Measurements from ENCODE around the gene GUCA2B. TPM values are rescaled to one million over a fixed set of nuclear protein-coding genes. Genes with fewer than 3 reads are reported as not detected.

Gene GUCA2B
- total RNA-seq: not detected

GRCh38 chr1:42152907-42153600 lies at the start of gene GUCA2B:
GUCA2B (plus strand) TSS chr1:42153410; CDS start chr1:42153451, 41 bp downstream.
- Mint-ChIP-seq H3K36me3 (no peaks in the 10 kb centered on the region), H3K9me3 (no peaks in the 10 kb centered on the region), H3K27me3 (peaks cover 3% of the 10 kb centered on the region), H3K4me1 (ENCODE audit: low read depth) (peaks cover 5% of the 10 kb centered on the region), H3K27ac (no peak within 1 kb of the TSS), H3K4me3 (no peak within 1 kb of the TSS)
- intact Hi-C loops (cut with micrococcal nuclease): no loop called here
- ChIA-PET CTCF (interaction anchor here (4.3 kb wide), 1 partner anchor 21 kb away, joined by 21 read pairs; no protein-coding TSS in a partner anchor), POLR2A (no interaction called here)
- DNase-seq: no peak

DNA sequence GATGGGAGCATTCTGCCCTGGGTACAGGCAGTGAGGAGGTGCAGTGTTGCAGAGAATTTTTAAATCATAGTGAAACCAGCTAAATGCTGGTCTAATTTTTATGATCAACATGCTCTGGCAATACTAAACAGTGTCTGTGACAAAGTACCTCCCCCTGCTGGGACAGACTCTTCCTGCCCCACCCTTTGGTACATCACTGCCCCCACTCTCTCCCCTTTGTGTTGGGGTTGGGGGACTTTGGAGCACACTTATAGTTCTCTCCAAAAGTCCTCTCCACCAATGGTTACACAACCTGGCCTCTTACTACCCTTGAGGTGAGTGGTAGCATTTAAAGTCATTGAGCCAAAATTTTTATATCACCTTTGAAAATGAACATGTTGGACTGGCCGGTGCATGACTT lies 48.2 kb upstream of the GUCA2B start:
- H3K9me3 Mint-ChIP-seq: peaks cover 3% of the 10 kb centered on the region
- no peak overlapping the region for H3K4me3 Mint-ChIP-seq
- no peaks in the 10 kb centered on the region for H3K36me3 Mint-ChIP-seq
- POLR2A ChIA-PET: no interaction called here
- peaks cover 2% of the 10 kb centered on the region for H3K27me3 Mint-ChIP-seq
- H3K27ac Mint-ChIP-seq: no peak overlapping the region
- no peaks in the 10 kb centered on the region for H3K4me1 Mint-ChIP-seq (ENCODE audit: low read depth)
- intact Hi-C loops (cut with micrococcal nuclease): no loop called here
- no peak for DNase-seq
- CTCF ChIA-PET: no interaction called here

- intact Hi-C loops (cut with micrococcal nuclease): no loop called here
- H3K36me3 Mint-ChIP-seq: no peaks in the 10 kb centered on the region
- no peak overlapping the region for H3K4me3 Mint-ChIP-seq
- no peaks in the 10 kb centered on the region for H3K4me1 Mint-ChIP-seq (ENCODE audit: low read depth)
- ChIA-PET CTCF (no interaction called here), POLR2A (no interaction called here)
- no peak overlapping the region for H3K27ac Mint-ChIP-seq
- peaks cover 6% of the 10 kb centered on the region for H3K27me3 Mint-ChIP-seq
- no peak for DNase-seq
- H3K9me3 Mint-ChIP-seq: no peaks in the 10 kb centered on the region
Observed at GRCh38 chr1:42108309-42108708, 44.9 kb upstream of the GUCA2B start.

DNA sequence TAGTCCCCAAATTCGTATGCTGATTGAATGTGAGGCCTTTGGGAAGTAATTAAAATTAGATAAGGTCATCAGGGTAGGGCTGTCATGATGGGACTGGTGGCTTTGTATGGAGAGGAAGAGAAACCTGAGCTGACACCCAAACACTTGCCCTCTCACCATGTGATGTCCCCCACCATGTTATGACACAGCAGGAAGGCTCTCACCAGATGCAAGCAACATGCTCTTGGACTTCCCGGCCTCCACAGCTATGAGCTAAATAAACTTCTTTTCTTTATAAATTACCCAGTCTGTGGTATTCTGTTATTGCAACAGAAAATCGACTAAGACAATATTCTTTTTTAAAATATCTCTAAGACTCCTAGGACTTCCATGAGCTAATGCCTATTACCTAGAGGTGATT lies 43.6 kb upstream of the GUCA2B start:
- Mint-ChIP-seq H3K9me3 (no peaks in the 10 kb centered on the region), H3K4me1 (ENCODE audit: low read depth) (no peaks in the 10 kb centered on the region), H3K36me3 (no peaks in the 10 kb centered on the region), H3K27me3 (peaks cover 6% of the 10 kb centered on the region), H3K4me3 (no peak overlapping the region), H3K27ac (no peak overlapping the region)
- intact Hi-C loops (cut with micrococcal nuclease): no loop called here
- no peak for DNase-seq
- ChIA-PET POLR2A (no interaction called here), CTCF (no interaction called here)

DNA sequence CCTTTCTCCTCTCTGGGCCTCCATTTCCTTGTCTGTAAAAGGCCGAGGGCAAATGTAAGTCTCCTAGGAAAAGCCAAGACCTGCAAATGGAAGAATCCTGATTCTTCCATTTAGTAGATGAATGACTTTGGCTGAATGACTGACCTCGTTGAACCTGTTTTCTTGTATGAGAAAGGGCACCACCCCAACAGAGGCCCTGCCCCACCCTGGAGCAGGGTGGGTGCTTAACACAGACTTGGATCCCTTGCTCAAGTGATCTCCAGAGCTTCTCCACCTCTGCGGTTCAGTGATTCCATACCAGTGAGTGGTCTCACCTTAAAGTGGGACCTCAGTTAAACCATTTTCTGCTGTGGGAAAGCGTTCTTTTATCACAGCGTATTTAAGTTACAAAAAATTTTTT lies 39.0 kb upstream of the GUCA2B start:
- ChIA-PET POLR2A (no interaction called here), CTCF (no interaction called here)
- H3K4me3 Mint-ChIP-seq: no peak overlapping the region
- no peaks in the 10 kb centered on the region for H3K36me3 Mint-ChIP-seq
- H3K4me1 Mint-ChIP-seq (ENCODE audit: low read depth): no peaks in the 10 kb centered on the region
- H3K27ac Mint-ChIP-seq: no peak overlapping the region
- no peaks in the 10 kb centered on the region for H3K9me3 Mint-ChIP-seq
- DNase-seq: no peak
- H3K27me3 Mint-ChIP-seq: peaks cover 14% of the 10 kb centered on the region
- intact Hi-C loops (cut with micrococcal nuclease): no loop called here

GRCh38 chr1:42117214-42117613 lies 36.0 kb upstream of the GUCA2B start:
- no peak for DNase-seq
- H3K4me1 Mint-ChIP-seq (ENCODE audit: low read depth): no peaks in the 10 kb centered on the region
- CTCF ChIA-PET: interaction anchor here (0.9 kb wide), 1 partner anchor 56 kb away, joined by 5 read pairs; no protein-coding TSS in a partner anchor
- no peaks in the 10 kb centered on the region for H3K36me3 Mint-ChIP-seq
- H3K27me3 Mint-ChIP-seq: peaks cover 11% of the 10 kb centered on the region
- POLR2A ChIA-PET: no interaction called here
- no peak overlapping the region for H3K4me3 Mint-ChIP-seq
- no peaks in the 10 kb centered on the region for H3K9me3 Mint-ChIP-seq
- intact Hi-C loops (cut with micrococcal nuclease): no loop called here
- H3K27ac Mint-ChIP-seq: no peak overlapping the region

GRCh38 chr1:42118125-42118524 lies 35.1 kb upstream of the GUCA2B start:
- no peak overlapping the region for H3K27ac Mint-ChIP-seq
- H3K36me3 Mint-ChIP-seq: no peaks in the 10 kb centered on the region
- DNase-seq: no peak
- no peaks in the 10 kb centered on the region for H3K4me1 Mint-ChIP-seq (ENCODE audit: low read depth)
- ChIA-PET CTCF (no interaction called here), POLR2A (no interaction called here)
- intact Hi-C loops (cut with micrococcal nuclease): no loop called here
- H3K4me3 Mint-ChIP-seq: no peak overlapping the region
- H3K27me3 Mint-ChIP-seq: peaks cover 8% of the 10 kb centered on the region
- peaks cover 2% of the 10 kb centered on the region for H3K9me3 Mint-ChIP-seq

DNA sequence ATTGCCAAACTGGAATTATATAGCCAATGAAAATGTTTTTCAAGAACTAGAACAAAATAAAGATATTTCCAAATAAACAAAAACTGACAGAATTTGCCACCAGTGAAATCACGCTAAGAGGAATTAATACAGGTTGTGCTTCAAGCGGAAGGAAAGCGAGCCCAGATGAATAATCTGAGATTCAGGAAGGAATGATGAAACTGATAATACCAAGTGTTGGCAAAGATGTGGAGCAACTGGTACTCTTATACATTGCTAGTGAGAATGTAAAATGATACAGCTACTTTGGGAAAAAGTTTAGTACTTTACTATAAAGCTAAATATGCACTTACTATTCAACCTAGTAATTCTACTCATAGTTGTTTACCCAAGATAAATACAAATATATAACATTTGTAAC lies 30.8 kb upstream of the GUCA2B start:
- peaks cover 2% of the 10 kb centered on the region for H3K27me3 Mint-ChIP-seq
- no peaks in the 10 kb centered on the region for H3K4me1 Mint-ChIP-seq (ENCODE audit: low read depth)
- DNase-seq: no peak
- no peaks in the 10 kb centered on the region for H3K36me3 Mint-ChIP-seq
- no peak overlapping the region for H3K4me3 Mint-ChIP-seq
- no peak overlapping the region for H3K27ac Mint-ChIP-seq
- POLR2A ChIA-PET: no interaction called here
- CTCF ChIA-PET: no interaction called here
- peaks cover 2% of the 10 kb centered on the region for H3K9me3 Mint-ChIP-seq
- intact Hi-C loops (cut with micrococcal nuclease): no loop called here

- CTCF ChIA-PET: no interaction called here
Observed at GRCh38 chr1:42125552-42125951, 27.7 kb upstream of the GUCA2B start.

DNA sequence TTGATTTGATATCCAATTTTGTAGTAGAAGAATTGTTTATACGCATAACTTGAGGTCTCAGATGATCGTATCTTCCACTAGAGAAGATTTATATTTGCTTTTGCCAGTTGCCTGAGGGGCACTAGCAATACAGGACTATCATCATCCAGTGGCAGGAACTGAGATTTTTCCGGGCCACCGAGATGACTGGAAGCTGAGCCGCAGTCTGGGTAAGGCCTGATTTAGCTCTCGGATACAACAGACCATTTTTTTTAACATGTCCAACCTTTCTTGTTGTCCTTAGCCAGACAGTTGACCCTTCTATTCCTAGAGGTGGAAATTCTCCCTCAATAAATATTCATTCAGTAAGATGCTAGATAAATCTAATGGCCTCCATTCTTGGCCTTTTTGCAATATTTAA lies 25.4 kb upstream of the GUCA2B start:
- ChIA-PET POLR2A (no interaction called here), CTCF (no interaction called here)
- intact Hi-C loops (cut with micrococcal nuclease): no loop called here
- Mint-ChIP-seq H3K4me3 (no peak overlapping the region), H3K9me3 (no peaks in the 10 kb centered on the region), H3K4me1 (ENCODE audit: low read depth) (no peaks in the 10 kb centered on the region), H3K36me3 (no peaks in the 10 kb centered on the region), H3K27ac (no peak overlapping the region), H3K27me3 (peaks cover 2% of the 10 kb centered on the region)
- no peak for DNase-seq

More at GRCh38 chr1:42125552-42125951, 27.7 kb upstream of the GUCA2B start:
- peaks cover 2% of the 10 kb centered on the region for H3K9me3 Mint-ChIP-seq
- DNase-seq: no peak
- intact Hi-C loops (cut with micrococcal nuclease): no loop called here
- peaks cover 2% of the 10 kb centered on the region for H3K27me3 Mint-ChIP-seq
- no peak overlapping the region for H3K4me3 Mint-ChIP-seq
- no peaks in the 10 kb centered on the region for H3K36me3 Mint-ChIP-seq
- H3K4me1 Mint-ChIP-seq (ENCODE audit: low read depth): no peaks in the 10 kb centered on the region
- no peak overlapping the region for H3K27ac Mint-ChIP-seq
- POLR2A ChIA-PET: no interaction called here

- POLR2A ChIA-PET: no interaction called here
- CTCF ChIA-PET: no interaction called here
- H3K9me3 Mint-ChIP-seq: no peaks in the 10 kb centered on the region
- no peak overlapping the region for H3K27ac Mint-ChIP-seq
- intact Hi-C loops (cut with micrococcal nuclease): no loop called here
- H3K4me1 Mint-ChIP-seq (ENCODE audit: low read depth): no peaks in the 10 kb centered on the region
- H3K36me3 Mint-ChIP-seq: no peaks in the 10 kb centered on the region
- peaks cover 2% of the 10 kb centered on the region for H3K27me3 Mint-ChIP-seq
- H3K4me3 Mint-ChIP-seq: no peak overlapping the region
- DNase-seq: no peak
Observed at GRCh38 chr1:42128499-42128898, 24.7 kb upstream of the GUCA2B start.

GRCh38 chr1:42128964-42129363 lies 24.2 kb upstream of the GUCA2B start:
- ChIA-PET POLR2A (no interaction called here), CTCF (no interaction called here)
- H3K4me3 Mint-ChIP-seq: no peak overlapping the region

DNA sequence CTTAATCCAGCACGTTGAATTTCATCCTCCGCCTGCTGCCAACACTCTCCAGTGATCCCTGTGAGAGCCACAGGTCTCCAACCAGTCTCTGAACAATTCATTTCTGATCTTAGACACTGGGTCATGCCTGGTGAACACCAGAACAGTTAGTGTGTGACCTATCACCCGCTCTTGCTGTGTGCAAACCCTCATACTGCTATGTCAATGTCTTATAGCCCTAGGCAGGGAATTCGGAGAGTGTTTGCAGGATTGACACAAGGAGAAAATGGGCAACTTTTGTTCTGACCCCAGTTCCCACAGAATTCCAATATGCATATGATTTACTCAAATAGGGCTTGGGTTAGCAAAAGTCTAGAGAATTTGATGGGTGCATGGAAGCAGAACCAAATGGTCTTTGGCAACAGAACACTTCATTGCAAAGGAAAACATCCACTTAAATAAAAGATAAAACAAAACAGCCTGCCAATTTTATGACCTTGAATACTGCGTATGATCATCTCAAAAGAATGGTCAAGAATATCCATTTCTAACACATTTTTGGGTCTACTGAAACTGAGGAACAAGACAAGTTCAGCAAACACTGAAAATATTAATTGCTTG lies 23.0 kb upstream of the GUCA2B start:
- H3K4me3 Mint-ChIP-seq: no peak overlapping the region
- CTCF ChIA-PET: no interaction called here
- peaks cover 2% of the 10 kb centered on the region for H3K27me3 Mint-ChIP-seq
- POLR2A ChIA-PET: no interaction called here
- H3K9me3 Mint-ChIP-seq: no peaks in the 10 kb centered on the region
- no peaks in the 10 kb centered on the region for H3K4me1 Mint-ChIP-seq (ENCODE audit: low read depth)
- H3K27ac Mint-ChIP-seq: no peak overlapping the region
- H3K36me3 Mint-ChIP-seq: no peaks in the 10 kb centered on the region
- intact Hi-C loops (cut with micrococcal nuclease): no loop called here
- DNase-seq: no peak

More at GRCh38 chr1:42128964-42129363, 24.2 kb upstream of the GUCA2B start:
- Mint-ChIP-seq H3K36me3 (no peaks in the 10 kb centered on the region), H3K27me3 (peaks cover 2% of the 10 kb centered on the region), H3K27ac (no peak overlapping the region), H3K4me1 (ENCODE audit: low read depth) (no peaks in the 10 kb centered on the region), H3K9me3 (no peaks in the 10 kb centered on the region)
- intact Hi-C loops (cut with micrococcal nuclease): no loop called here
- no peak for DNase-seq
